Measurements from ENCODE around the gene SH2D3C.

DNA sequence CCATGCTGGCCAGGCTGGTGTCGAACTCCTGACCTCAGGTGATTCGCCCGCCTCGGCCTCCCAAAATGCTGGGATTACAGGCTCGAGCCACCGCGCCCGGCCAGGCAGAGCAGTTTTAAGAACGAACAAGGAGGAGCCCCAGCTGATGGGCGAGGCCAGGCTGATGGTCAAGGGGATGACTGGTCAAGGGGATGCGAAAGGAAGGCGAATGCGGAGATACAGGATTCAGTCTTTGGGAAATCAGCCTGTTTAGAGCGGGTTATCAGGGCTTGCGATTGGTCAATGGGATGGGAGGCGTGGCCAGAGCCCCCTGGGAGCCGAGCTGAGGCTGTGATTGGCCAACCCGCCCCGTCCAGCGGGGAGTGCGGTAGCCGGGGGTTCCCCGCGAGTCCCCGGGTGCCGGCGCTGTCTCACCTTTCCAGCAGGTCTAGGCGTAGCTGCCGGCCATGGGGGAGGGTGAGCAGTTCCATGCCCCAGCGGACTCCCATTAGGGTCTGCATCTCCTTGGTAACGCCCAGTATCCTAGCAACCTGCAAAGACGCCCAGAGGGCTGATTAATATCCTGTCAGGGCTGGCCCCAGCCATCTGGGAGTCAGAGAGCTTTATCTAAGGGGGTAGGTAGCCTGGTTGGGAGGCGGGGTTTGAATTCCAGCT, 35.9 kb downstream of the SH2D3C start:
- TF ChIP-seq POLR2A (IDR thresholded peaks at IDR 0.05) (no peak), POLR2AphosphoS5 (IDR thresholded peaks at IDR 0.05) (no peak)
- TF ChIP-seq, protein P1, sequence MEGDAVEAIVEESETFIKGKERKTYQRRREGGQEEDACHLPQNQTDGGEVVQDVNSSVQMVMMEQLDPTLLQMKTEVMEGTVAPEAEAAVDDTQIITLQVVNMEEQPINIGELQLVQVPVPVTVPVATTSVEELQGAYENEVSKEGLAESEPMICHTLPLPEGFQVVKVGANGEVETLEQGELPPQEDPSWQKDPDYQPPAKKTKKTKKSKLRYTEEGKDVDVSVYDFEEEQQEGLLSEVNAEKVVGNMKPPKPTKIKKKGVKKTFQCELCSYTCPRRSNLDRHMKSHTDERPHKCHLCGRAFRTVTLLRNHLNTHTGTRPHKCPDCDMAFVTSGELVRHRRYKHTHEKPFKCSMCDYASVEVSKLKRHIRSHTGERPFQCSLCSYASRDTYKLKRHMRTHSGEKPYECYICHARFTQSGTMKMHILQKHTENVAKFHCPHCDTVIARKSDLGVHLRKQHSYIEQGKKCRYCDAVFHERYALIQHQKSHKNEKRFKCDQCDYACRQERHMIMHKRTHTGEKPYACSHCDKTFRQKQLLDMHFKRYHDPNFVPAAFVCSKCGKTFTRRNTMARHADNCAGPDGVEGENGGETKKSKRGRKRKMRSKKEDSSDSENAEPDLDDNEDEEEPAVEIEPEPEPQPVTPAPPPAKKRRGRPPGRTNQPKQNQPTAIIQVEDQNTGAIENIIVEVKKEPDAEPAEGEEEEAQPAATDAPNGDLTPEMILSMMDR (IDR thresholded peaks at IDR 0.05) = no peak

Measured in sigmoid colon (tissue), 4 donors.